ENCODE results near the gene PTK6.

PTK6 gene

DNA sequence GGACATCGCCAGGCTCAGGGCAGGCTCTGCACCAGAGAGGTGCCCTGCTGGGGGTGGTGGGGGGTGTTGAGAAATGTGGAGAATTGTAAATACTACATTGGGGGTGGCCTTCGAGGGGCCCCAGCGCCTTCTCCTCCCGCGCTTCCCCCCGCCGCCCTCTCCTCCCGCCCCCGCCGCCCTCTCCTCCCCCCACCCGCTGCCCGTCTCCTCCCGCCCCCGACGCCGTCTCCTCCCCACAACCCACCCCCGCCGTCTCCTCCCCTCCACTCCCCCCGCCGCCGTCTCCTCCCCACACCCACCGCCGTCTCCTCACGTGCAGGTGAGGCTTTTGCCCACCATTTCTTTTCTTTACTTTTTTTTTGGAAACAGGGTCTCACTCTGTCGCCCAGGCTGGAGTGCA, 11.8 kb upstream of the PTK6 start:
- no peak overlapping the region for H3K27ac ChIP-seq (ENCODE audit: extremely low read depth, low read depth, low read length)
- no peak overlapping the region for H3K4me3 ChIP-seq (ENCODE audit: low read depth, low read length)
- ChIA-PET CTCF (no interaction called here), POLR2A (no interaction called here)
- no peaks in the 10 kb centered on the region for H3K36me3 ChIP-seq (ENCODE audit: control insufficient read depth in 2 of 2, insufficient read depth in 1 of 2, low read length in 2 of 2)
- H3K4me1 ChIP-seq (ENCODE audit: control insufficient read depth, insufficient read depth, low read length), result 0 out of 2 replicates have a peak, but pooled peaks cover 2% of the 10 kb centered on the region
- TF ChIP-seq ZNF658 (tag by site-specific recombination; IDR thresholded peaks at IDR 0.05) (no peak), ZNF174 (tag by site-specific recombination; IDR thresholded peaks at IDR 0.05) (no peak)
- no peaks in the 10 kb centered on the region for H3K9me3 ChIP-seq (ENCODE audit: control insufficient read depth, insufficient read depth, low read depth, low read length)

DNA sequence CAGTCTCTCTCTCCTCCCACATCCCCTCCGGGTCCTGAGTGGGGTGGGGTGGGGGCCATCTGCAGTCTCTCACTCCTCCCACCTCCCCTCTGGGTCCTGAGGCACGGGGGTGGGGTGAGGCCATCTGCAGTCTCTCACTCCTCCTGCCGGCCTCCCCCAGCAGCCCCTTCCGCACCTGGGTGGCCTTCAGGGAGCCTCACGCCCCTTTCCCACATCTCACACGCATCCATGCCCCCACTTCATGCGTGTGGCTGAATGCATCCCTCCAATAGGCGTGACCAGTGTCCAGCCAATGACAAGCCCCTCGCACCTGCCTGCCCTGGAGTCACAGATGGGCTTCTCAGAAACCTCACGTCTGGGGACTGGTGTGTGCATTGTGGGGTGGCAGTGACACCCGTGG, 11.4 kb upstream of the PTK6 start:
- no peaks in the 10 kb centered on the region for H3K9me3 ChIP-seq (ENCODE audit: control insufficient read depth, insufficient read depth, low read depth, low read length)
- POLR2A ChIA-PET, result no interaction called here
- CTCF ChIA-PET, result no interaction called here
- no peak for TF ChIP-seq KLF1 (tag by site-specific recombination; IDR thresholded peaks at IDR 0.05)
- 0 out of 2 replicates have a peak, but pooled peaks have one; percentile 39 for TF ChIP-seq ZNF623 (tag by site-specific recombination; IDR thresholded peaks at IDR 0.05)
- 0 out of 2 replicates have a peak, but pooled peaks have one; percentile 11 for TF ChIP-seq EGR2 (tag by site-specific recombination; IDR thresholded peaks at IDR 0.05; ENCODE audit: low read depth)
- TF ChIP-seq ZFHX2 (tag by site-specific recombination; conservative IDR thresholded peaks at IDR 0.05), result peak; percentile 24; the same call in 1 of the 2 replicates
- TF ChIP-seq GFI1B (tag by site-specific recombination; IDR thresholded peaks at IDR 0.05), result no peak
- H3K4me1 ChIP-seq (ENCODE audit: control insufficient read depth, insufficient read depth, low read length), result 0 out of 2 replicates have a peak, but pooled peaks cover 2% of the 10 kb centered on the region
- no peak overlapping the region for H3K27ac ChIP-seq (ENCODE audit: extremely low read depth, low read depth, low read length)
- H3K36me3 ChIP-seq (ENCODE audit: control insufficient read depth in 2 of 2, insufficient read depth in 1 of 2, low read length in 2 of 2), result no peaks in the 10 kb centered on the region
- H3K4me3 ChIP-seq (ENCODE audit: low read depth, low read length), result no peak overlapping the region

DNA sequence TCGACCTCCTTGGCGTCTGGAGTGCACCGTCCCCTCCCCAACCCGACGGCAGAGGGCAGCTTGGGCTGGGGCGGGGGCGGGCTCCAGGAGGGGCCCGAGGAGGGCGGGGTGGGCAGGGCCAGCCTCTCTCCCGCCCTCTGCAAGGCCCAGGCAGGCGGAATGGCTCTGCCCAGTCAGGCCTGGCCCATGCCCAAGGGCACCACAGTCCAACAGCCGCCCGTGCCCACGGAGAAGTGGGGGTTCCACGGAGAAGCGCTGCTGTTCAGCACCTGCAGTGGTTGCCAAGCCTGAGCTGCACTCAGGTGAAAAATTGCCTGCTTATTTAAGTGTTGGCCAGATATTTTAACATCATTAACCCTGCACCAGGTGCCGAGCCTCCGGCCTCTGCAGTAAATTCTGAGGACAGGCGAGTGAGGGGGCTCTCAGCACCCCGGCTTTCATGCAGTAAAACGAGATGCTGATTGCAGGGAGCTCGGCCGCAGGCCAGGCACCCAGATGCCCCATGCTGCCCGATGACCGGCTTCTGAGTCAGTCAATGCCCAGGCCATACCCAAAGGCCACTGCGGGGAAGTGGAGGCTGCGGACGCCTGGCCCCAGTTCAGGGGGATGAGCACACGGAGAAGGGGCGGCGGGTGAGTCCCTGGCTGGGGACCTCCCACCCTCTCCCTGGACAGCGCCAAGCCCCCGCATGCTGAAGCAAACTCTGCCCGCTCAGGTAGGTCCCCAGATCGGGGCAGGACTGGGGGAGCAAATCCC, 10.7 kb upstream of the PTK6 start, which contains the start of gene SRMS:
Gene SRMS (minus strand): TSS at position 25 of the 756 bp plus-strand sequence. CDS start 286 bp downstream, outside the sequence.
- no peak within 1 kb of the TSS for H3K27ac ChIP-seq (ENCODE audit: extremely low read depth, low read depth, low read length)
- TF ChIP-seq KLF8 (tag by site-specific recombination; IDR thresholded peaks at IDR 0.05) (0 out of 2 replicates have a peak, but pooled peaks have one; percentile 35), ZNF660 (tag by site-specific recombination; IDR thresholded peaks at IDR 0.05) (no peak), GFI1B (tag by site-specific recombination; IDR thresholded peaks at IDR 0.05) (no peak), KLF1 (tag by site-specific recombination; IDR thresholded peaks at IDR 0.05) (peak; percentile 44)
- TF ChIP-seq, protein P1, sequence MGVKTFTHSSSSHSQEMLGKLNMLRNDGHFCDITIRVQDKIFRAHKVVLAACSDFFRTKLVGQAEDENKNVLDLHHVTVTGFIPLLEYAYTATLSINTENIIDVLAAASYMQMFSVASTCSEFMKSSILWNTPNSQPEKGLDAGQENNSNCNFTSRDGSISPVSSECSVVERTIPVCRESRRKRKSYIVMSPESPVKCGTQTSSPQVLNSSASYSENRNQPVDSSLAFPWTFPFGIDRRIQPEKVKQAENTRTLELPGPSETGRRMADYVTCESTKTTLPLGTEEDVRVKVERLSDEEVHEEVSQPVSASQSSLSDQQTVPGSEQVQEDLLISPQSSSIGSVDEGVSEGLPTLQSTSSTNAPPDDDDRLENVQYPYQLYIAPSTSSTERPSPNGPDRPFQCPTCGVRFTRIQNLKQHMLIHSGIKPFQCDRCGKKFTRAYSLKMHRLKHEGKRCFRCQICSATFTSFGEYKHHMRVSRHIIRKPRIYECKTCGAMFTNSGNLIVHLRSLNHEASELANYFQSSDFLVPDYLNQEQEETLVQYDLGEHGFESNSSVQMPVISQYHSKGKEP (tag by site-specific recombination; IDR thresholded peaks at IDR 0.05), result no peak
- TF ChIP-seq, protein P2, sequence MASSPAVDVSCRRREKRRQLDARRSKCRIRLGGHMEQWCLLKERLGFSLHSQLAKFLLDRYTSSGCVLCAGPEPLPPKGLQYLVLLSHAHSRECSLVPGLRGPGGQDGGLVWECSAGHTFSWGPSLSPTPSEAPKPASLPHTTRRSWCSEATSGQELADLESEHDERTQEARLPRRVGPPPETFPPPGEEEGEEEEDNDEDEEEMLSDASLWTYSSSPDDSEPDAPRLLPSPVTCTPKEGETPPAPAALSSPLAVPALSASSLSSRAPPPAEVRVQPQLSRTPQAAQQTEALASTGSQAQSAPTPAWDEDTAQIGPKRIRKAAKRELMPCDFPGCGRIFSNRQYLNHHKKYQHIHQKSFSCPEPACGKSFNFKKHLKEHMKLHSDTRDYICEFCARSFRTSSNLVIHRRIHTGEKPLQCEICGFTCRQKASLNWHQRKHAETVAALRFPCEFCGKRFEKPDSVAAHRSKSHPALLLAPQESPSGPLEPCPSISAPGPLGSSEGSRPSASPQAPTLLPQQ (tag by site-specific recombination; IDR thresholded peaks at IDR 0.05), result no peak
- TF ChIP-seq, protein P3, sequence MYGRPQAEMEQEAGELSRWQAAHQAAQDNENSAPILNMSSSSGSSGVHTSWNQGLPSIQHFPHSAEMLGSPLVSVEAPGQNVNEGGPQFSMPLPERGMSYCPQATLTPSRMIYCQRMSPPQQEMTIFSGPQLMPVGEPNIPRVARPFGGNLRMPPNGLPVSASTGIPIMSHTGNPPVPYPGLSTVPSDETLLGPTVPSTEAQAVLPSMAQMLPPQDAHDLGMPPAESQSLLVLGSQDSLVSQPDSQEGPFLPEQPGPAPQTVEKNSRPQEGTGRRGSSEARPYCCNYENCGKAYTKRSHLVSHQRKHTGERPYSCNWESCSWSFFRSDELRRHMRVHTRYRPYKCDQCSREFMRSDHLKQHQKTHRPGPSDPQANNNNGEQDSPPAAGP (tag by site-specific recombination; IDR thresholded peaks at IDR 0.05), result no peak
- TF ChIP-seq, protein P4, sequence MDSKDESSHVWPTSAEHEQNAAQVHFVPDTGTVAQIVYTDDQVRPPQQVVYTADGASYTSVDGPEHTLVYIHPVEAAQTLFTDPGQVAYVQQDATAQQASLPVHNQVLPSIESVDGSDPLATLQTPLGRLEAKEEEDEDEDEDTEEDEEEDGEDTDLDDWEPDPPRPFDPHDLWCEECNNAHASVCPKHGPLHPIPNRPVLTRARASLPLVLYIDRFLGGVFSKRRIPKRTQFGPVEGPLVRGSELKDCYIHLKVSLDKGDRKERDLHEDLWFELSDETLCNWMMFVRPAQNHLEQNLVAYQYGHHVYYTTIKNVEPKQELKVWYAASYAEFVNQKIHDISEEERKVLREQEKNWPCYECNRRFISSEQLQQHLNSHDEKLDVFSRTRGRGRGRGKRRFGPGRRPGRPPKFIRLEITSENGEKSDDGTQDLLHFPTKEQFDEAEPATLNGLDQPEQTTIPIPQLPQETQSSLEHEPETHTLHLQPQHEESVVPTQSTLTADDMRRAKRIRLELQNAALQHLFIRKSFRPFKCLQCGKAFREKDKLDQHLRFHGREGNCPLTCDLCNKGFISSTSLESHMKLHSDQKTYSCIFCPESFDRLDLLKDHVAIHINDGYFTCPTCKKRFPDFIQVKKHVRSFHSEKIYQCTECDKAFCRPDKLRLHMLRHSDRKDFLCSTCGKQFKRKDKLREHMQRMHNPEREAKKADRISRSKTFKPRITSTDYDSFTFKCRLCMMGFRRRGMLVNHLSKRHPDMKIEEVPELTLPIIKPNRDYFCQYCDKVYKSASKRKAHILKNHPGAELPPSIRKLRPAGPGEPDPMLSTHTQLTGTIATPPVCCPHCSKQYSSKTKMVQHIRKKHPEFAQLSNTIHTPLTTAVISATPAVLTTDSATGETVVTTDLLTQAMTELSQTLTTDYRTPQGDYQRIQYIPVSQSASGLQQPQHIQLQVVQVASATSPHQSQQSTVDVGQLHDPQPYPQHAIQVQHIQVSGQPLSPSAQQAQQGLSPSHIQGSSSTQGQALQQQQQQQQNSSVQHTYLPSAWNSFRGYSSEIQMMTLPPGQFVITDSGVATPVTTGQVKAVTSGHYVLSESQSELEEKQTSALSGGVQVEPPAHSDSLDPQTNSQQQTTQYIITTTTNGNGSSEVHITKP (tag by site-specific recombination; IDR thresholded peaks at IDR 0.05), result no peak
- TF ChIP-seq, protein P5, sequence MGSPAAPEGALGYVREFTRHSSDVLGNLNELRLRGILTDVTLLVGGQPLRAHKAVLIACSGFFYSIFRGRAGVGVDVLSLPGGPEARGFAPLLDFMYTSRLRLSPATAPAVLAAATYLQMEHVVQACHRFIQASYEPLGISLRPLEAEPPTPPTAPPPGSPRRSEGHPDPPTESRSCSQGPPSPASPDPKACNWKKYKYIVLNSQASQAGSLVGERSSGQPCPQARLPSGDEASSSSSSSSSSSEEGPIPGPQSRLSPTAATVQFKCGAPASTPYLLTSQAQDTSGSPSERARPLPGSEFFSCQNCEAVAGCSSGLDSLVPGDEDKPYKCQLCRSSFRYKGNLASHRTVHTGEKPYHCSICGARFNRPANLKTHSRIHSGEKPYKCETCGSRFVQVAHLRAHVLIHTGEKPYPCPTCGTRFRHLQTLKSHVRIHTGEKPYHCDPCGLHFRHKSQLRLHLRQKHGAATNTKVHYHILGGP (tag by site-specific recombination; IDR thresholded peaks at IDR 0.05), result no peak

More for the DNA sequence above, 10.7 kb upstream of the PTK6 start, which contains the start of gene SRMS:
- Histone ChIP-seq H3K36me3 (ENCODE audit: control insufficient read depth in 2 of 2, insufficient read depth in 1 of 2, low read length in 2 of 2) (no peaks in the 10 kb centered on the region), H3K9me3 (ENCODE audit: control insufficient read depth, insufficient read depth, low read depth, low read length) (no peaks in the 10 kb centered on the region), H3K4me3 (ENCODE audit: low read depth, low read length) (no peak within 1 kb of the TSS), H3K4me1 (ENCODE audit: control insufficient read depth, insufficient read depth, low read length) (0 out of 2 replicates have a peak, but pooled peaks cover 2% of the 10 kb centered on the region)
- POLR2A ChIA-PET, result no interaction called here
- CTCF ChIA-PET, result no interaction called here

Measured in HEK293 (cell line).